Thyroid gland (tissue), 4 donors: ENCODE results near the gene TSHZ1.

Source experiments
- CTCF ChIP-seq, 6 experiments: fragments of 200-600 bp in 3 of 6; fragments of 450-650 bp in 3 of 6; sonication (generic) in 3 of 6; IDR thresholded peaks; one replicate each; pipeline ENCODE4 v1.5.1; 2016 to 2019; ENCODE audit warnings: antibody characterized with exemption in 6 of 6, mild to moderate bottlenecking in 2 of 6, inconsistent platforms in 1 of 6, moderate library complexity in 1 of 6
- POLR2A ChIP-seq, 2 donors: fragments of 450-650 bp; IDR thresholded peaks; one replicate each; pipeline ENCODE4 v1.6.1; 2017; ENCODE audit warnings: antibody characterized with exemption in 2 of 2, mild to moderate bottlenecking in 2 of 2, moderate library complexity in 1 of 2

- TF ChIP-seq CTCF (IDR thresholded peaks at IDR 0.05) (no peak), POLR2A (IDR thresholded peaks at IDR 0.05) (no peak)
These were observed 20.4 kb downstream of the TSHZ1 start for GRCh38 chr18:75231053-75231406.
